Measurements from ENCODE around the gene NUP205.

- TF ChIP-seq IRF2 (CRISPR knock-in tag; IDR thresholded peaks at IDR 0.05) (no peak), KDM5A (IDR thresholded peaks at IDR 0.05; ENCODE audit: borderline replicate concordance, low read length) (no peak), MXD1 (CRISPR knock-in tag; IDR thresholded peaks at IDR 0.05) (no peak), HNRNPLL (IDR thresholded peaks at IDR 0.05; ENCODE audit: low read depth, low read length, poor library complexity, severe bottlenecking) (no peak)
Measured at GRCh38 chr7:135558881-135559280, 1.2 kb downstream of the NUP205 start.

All from HepG2 (cell line).